Tibial artery (tissue), 4 donors: Measurements from ENCODE around the gene F10.

Experiments used
- DNase-seq, 2 donors: peaks; one replicate each; pipeline ENCODE4 v3.0.0-alpha.2; 2019
- H3K27ac ChIP-seq, 2 donors: fragments of 200-600 bp; sonication (generic) in 1 of 2; 1 replicate in 1 of 2; 2 replicates in 1 of 2; pipeline ENCODE4 v1.5.1; 2018 to 2019; ENCODE audit warnings: mild to moderate bottlenecking in 1 of 2
- H3K27me3 ChIP-seq, 2 donors: fragments of 200-600 bp; sonication (generic) in 1 of 2; one replicate each; pipeline versions ENCODE4 v1.5.1 to v1.6.0; 2016 to 2019
- H3K36me3 ChIP-seq, 3 donors: fragments of 200-600 bp; sonication (generic) in 2 of 3; one replicate each; pipeline ENCODE4 v1.5.1; 2016 to 2019; ENCODE audit warnings: mild to moderate bottlenecking in 2 of 3
- H3K4me1 ChIP-seq, 4 donors: fragments of 200-600 bp; sonication (generic) in 2 of 4; 1 replicate in 3 of 4; 2 replicates in 1 of 4; pipeline ENCODE4 v1.5.1; 2016 to 2019
- H3K4me3 ChIP-seq, 2 donors: fragments of 200-600 bp; sonication (generic) in 1 of 2; 1 replicate in 1 of 2; 2 replicates in 1 of 2; pipeline ENCODE4 v1.5.1; 2018 to 2019; ENCODE audit warnings: mild to moderate bottlenecking in 2 of 2
- H3K9me3 ChIP-seq, 3 donors: fragments of 200-600 bp; sonication (generic) in 1 of 3; one replicate each; pipeline ENCODE4 v1.5.1; 2016 to 2019
- intact Hi-C: fragments of 100-400 bp; cut with DNase I; formaldehyde crosslinking; loops from one replicate; pipeline ENCODE4 v1.15.0; 2023; ENCODE audit warnings: low total_unique reads
- TF ChIP-seq, protein P1 (sequence below), 2 experiments: fragments of 200-600 bp in 1 of 2; fragments of 450-650 bp in 1 of 2; IDR thresholded peaks; one replicate each; pipeline ENCODE4 v1.5.1; 2017 to 2019; ENCODE audit warnings: antibody characterized with exemption in 2 of 2, mild to moderate bottlenecking in 1 of 2, moderate library complexity in 1 of 2

The F10 gene

GRCh38 chr13:113169277-113170272 lies 47.0 kb downstream of the F10 start:
- TF ChIP-seq, protein P1, sequence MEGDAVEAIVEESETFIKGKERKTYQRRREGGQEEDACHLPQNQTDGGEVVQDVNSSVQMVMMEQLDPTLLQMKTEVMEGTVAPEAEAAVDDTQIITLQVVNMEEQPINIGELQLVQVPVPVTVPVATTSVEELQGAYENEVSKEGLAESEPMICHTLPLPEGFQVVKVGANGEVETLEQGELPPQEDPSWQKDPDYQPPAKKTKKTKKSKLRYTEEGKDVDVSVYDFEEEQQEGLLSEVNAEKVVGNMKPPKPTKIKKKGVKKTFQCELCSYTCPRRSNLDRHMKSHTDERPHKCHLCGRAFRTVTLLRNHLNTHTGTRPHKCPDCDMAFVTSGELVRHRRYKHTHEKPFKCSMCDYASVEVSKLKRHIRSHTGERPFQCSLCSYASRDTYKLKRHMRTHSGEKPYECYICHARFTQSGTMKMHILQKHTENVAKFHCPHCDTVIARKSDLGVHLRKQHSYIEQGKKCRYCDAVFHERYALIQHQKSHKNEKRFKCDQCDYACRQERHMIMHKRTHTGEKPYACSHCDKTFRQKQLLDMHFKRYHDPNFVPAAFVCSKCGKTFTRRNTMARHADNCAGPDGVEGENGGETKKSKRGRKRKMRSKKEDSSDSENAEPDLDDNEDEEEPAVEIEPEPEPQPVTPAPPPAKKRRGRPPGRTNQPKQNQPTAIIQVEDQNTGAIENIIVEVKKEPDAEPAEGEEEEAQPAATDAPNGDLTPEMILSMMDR (IDR thresholded peaks at IDR 0.05) = no peak
- Histone ChIP-seq H3K36me3 (peaks cover 27 to 60% (median 31%) of the 10 kb centered on the region in 3 donors), H3K27ac (no peak overlapping the region), H3K9me3 (no peaks in the 10 kb centered on the region), H3K4me3 (no peak overlapping the region), H3K4me1 (no peaks in the 10 kb centered on the region), H3K27me3 (no peaks in the 10 kb centered on the region)
- no peak for DNase-seq
- intact Hi-C loops = no loop called here

DNA sequence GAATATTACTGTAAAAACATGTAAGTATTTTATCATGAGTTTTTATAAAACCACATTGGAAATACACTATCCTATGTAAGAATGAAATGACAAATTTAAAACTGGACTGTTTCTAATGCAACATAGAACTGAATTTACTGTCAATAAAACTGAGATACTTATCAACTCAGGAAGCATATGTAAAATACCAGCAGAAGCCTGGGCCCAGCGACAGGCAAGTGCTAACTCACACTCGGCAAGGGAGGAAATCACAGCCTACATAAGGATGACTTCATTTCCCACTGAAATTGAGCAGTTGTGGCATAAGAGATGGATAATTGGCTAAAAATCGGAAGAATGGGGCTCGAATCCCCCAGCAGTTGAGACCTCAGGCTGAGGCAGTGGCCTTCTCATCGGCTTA lies 47.9 kb downstream of the F10 start:
- H3K4me3 ChIP-seq = no peak overlapping the region
- H3K27ac ChIP-seq = no peak overlapping the region
- H3K36me3 ChIP-seq = peaks cover 36 to 70% (median 41%) of the 10 kb centered on the region in 3 donors
- no peak for DNase-seq
- TF ChIP-seq, protein P1 (IDR thresholded peaks at IDR 0.05) = no peak
- intact Hi-C loops = no loop called here
- no peaks in the 10 kb centered on the region for H3K27me3 ChIP-seq
- no peaks in the 10 kb centered on the region for H3K4me1 ChIP-seq
- H3K9me3 ChIP-seq = no peaks in the 10 kb centered on the region

GRCh38 chr13:113171250-113172125 lies 48.9 kb downstream of the F10 start:
- Histone ChIP-seq H3K4me1 (no peaks in the 10 kb centered on the region), H3K9me3 (no peaks in the 10 kb centered on the region), H3K27me3 (no peaks in the 10 kb centered on the region), H3K36me3 (peaks cover 45 to 79% (median 50%) of the 10 kb centered on the region in 3 donors), H3K4me3 (no peak overlapping the region), H3K27ac (no peak overlapping the region)
- intact Hi-C loops = no loop called here
- no peak for DNase-seq
- TF ChIP-seq, protein P1 (IDR thresholded peaks at IDR 0.05) = no peak

DNA sequence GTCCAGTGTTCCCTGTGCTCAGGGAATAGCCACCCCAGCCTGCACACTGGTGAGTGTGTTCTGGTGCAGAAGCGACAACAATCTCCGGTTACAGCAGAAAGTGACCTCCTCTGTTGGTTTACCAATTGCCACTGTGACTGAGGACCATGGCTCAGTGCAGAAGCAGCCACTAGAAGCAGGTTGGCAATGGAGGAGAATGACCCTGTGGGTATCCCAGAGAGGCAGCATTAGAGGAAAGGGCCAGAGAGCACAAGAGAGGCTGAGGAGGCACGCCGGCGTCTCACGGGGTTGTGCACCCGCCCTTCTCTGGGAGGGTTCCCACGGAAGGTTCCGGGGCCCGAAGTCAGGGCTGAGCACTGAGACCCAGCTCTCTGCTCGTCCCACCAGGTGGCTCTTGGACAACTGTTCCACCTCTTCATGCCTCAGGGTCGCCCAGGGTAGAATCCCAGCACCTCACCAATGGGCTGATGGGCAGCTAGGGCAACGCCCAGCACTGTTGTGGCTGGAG lies 49.9 kb downstream of the F10 start:
- Histone ChIP-seq H3K4me1 (no peaks in the 10 kb centered on the region), H3K4me3 (no peak overlapping the region), H3K27ac (no peak overlapping the region), H3K36me3 (peaks cover 55 to 89% (median 60%) of the 10 kb centered on the region in 3 donors), H3K27me3 (no peaks in the 10 kb centered on the region), H3K9me3 (no peaks in the 10 kb centered on the region)
- TF ChIP-seq, protein P1 (IDR thresholded peaks at IDR 0.05) = no peak
- intact Hi-C loops = no loop called here
- no peak for DNase-seq

DNA sequence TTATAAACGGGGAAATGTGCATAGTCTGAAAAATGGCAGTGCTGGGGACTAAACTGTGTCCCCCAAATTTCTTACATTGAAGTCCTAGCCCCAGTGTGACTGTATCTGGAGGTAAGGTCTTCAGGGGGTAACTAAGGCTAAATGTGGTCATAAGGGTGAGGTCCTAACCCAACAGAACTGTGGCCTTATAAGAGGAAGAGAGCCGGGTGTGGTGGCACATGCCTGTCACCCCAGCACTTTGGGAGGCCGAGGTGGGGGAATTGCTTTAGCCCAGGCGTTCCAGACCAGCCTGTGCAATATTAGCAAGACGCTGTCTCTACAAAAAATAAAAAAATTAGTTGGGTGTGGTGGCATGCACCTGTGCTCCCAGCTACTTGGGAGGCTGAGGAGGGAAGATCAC lies 53.7 kb downstream of the F10 start:
- Histone ChIP-seq H3K27ac (no peak overlapping the region), H3K9me3 (no peaks in the 10 kb centered on the region), H3K4me3 (no peak overlapping the region), H3K36me3 (peaks cover 76 to 98% (median 92%) of the 10 kb centered on the region in 3 donors), H3K4me1 (no peaks in the 10 kb centered on the region), H3K27me3 (no peaks in the 10 kb centered on the region)
- intact Hi-C loops = no loop called here
- TF ChIP-seq, protein P1 (IDR thresholded peaks at IDR 0.05) = no peak
- no peak for DNase-seq
